HG03175 (cell line): ENCODE measurements around the gene MIF.

ENCODE experiments used
- ATAC-seq: cut with Tn5 transposase; IDR thresholded peaks from one replicate; pipeline ENCODE4 v1.9.1; 2021; ENCODE audit warnings: mild to moderate bottlenecking, moderate library complexity; ENCODE audit not compliant: unreplicated experiment

The MIF gene

GRCh38 chr22:23875801-23876200 lies 18.4 kb upstream of the MIF start:
- no peak for ATAC-seq

DNA sequence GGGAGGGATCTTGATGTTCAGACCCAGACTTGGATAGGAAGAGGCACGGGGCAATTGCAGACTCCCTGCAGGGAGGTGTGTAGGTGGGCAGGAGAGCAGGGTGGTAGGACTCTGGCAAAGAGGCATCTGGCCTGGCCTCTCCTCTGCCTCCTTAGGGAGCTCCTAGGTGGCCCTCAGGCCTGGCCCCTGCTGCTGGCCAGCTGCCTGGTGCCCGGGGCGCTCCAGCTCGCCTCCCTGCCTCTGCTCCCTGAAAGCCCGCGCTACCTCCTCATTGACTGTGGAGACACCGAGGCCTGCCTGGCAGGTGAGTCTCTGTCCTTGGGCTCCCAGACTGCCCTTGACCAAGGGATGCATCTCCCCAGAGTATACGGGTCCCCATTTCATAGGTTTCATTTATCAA lies 16.6 kb upstream of the MIF start:
- no peak for ATAC-seq

- ATAC-seq, result no peak
Observed at GRCh38 chr22:23878219-23878618, 16.0 kb upstream of the MIF start.

DNA sequence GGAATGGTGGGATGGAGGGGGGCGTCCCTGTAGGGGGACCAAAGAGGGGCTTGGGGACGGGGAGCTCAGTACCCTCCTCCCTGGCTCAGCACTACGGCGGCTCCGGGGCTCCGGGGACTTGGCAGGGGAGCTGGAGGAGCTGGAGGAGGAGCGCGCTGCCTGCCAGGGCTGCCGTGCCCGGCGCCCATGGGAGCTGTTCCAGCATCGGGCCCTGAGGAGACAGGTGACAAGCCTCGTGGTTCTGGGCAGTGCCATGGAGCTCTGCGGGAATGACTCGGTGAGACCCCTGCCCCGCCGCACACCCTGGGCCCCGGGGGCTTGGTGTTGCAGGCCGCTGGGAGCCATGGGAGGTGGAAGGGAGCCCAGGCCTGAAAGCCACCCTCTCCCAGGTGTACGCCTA lies 11.8 kb upstream of the MIF start:
- no peak for ATAC-seq

GRCh38 chr22:23883658-23884057 lies 10.5 kb upstream of the MIF start:
- no peak for ATAC-seq

DNA sequence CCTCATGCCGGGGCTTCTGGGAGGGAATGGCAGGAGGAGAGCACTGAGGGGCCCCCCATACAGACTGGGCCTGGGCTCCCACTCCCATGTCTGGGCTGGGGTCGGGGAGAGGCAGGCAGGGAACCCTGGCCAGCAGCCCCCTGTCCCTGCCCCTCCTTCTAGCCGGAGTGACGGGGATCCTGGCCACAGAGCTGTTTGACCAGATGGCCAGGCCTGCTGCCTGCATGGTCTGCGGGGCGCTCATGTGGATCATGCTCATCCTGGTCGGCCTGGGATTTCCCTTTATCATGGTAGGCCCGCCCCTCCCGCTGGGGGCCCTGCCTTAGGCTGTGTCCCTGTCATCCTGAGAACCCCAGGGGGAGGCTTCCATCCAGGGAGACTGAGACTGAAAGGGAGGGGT lies 10.0 kb upstream of the MIF start:
- ATAC-seq, result no peak

DNA sequence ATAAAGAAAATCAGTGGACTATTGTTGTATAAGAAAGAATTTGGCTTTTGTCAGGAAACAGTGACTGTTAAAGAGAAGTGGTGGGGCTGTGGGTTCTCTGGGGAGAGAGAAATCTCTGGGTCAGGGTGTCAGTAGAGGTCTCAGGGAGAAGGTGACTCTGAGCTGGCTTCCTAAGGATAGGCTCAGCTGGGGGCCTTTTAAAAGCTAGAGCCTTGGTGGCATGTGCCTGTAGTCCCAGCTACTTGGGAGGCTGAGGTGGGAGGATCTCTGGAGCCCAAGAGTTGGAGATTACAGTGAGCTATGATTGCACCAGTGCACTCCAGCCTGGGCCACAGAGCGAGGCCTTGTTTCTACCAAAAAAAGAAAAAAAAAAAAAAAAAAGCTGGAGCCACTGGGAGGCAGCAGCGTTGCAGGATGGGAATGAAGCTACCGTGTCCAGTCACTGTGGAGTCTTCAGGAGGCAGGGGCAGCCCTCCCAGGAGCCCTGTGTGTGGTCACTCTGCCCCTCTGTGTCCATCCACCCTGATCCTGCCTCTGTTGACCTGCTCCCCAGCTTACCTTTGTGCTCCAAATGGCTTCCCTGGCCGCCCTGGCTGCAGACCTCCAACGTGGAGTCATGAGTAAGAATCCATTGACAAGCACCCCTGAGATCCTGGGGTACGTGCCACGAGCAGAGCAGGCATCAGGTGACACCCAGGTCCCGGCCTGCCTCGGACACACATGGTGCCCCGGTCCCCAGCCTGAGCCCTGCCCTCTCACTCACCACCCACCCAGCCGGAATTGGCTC lies 5.4 kb upstream of the MIF start:
- ATAC-seq, result no peak

DNA sequence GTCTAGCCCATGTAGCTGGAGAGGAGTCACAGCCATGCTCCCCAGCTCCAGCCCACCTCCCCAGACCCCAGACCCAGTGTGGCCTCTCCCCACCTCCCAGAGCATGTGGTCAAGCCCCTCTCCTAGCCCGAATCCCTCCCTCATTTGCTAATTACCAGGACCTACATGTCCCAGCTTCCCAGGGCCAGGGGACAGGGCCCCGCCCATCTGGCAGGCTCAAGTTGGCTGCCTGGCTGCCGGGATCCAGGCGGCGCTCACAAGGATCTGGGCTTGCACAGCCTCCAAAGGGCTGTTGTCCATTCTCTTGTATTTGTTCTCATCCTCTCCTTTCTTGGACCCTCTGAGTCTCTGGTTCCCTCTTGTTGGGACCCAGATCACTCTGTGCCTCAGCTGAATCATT lies 4.6 kb upstream of the MIF start:
- no peak for ATAC-seq

- no peak for ATAC-seq
Observed at GRCh38 chr22:23891726-23892125, 2.5 kb upstream of the MIF start.

DNA sequence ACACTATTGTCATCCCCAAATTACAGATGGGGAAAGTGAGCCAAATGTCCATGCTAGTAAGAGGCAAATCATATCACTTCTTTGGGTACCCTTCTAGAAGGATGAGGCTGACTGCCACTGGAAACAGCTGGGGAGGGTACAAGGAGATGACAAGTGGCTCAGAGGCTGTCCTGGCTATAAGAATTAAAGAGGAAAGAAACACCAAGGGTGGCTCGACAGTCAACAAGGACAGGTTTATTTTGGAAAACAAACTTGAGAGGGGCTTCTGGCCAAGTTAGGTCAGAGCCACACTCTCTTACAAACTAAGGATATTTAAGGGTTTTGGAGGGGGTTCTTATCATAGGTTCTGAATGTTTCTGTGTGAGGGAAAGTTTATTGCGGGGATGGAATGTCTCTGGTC lies 2.1 kb upstream of the MIF start:
- no peak for ATAC-seq

DNA sequence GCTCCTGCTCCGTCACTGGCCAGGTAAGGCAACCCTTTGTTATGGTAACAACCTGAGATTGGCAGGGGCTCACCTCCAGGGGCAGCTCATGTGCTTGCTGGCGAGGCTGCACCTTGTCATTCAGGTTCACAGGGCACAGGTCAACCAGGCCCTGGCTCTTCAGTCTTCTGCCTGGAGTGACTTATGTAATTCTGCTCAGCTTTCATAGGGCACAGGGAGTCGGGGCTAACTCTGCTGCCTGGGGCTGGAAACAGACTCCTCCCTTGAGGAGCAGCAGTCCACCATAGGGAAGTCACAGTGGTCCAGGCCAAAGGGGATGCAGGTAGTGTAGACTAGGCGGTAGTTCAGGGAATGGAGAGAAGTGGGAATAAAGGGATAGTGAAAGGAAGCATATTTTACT lies 1.5 kb upstream of the MIF start:
- ATAC-seq, result no peak

GRCh38 chr22:23893121-23893944 lies 850 bp upstream of the MIF start:
- no peak for ATAC-seq

DNA sequence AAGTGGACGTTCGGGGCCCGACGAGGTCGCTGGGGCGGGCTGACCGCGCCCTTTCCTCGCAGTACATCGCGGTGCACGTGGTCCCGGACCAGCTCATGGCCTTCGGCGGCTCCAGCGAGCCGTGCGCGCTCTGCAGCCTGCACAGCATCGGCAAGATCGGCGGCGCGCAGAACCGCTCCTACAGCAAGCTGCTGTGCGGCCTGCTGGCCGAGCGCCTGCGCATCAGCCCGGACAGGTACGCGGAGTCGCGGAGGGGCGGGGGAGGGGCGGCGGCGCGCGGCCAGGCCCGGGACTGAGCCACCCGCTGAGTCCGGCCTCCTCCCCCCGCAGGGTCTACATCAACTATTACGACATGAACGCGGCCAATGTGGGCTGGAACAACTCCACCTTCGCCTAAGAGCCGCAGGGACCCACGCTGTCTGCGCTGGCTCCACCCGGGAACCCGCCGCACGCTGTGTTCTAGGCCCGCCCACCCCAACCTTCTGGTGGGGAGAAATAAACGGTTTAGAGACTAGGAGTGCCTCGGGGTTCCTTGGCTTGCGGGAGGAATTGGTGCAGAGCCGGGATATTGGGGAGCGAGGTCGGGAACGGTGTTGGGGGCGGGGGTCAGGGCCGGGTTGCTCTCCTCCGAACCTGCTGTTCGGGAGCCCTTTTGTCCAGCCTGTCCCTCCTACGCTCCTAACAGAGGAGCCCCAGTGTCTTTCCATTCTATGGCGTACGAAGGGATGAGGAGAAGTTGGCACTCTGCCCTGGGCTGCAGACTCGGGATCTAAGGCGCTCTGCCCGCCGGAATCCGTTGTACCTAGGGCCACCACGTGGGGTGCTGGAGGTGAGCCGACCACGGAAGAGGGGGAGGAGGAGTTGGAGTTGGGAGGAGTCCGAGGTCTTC lies 771 bp downstream of the MIF start:
- ATAC-seq, result peak; percentile 32

DNA sequence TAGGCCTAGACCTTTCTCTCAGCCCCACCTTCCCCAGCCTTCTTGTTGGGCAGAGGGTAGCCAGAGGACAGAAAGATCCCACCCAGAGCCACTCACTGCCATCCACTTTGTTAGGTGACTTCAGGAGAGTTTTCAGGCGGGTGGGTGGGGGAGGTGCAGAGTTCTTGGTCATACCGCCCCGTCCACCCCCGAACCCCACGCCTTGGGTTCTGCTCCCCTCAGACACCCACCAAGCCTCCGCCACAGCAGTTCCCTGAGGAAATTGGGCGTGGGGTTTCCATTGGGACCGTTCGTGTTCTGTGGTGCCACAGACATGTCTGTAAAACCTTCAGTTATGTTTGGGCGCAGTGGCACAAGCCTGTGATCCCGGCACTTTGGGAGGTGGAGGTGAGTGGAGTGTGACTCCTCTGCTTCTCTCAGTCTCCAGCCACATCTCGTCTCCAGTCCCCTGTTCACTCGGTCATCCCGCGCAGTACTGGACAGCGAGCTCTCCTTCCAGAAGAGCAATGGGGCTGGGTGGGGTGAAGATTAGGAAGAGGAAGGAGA lies 1.5 kb downstream of the MIF start:
- no peak for ATAC-seq

GRCh38 chr22:23896166-23896522 lies 2.0 kb downstream of the MIF start:
- ATAC-seq, result no peak

- no peak for ATAC-seq
Observed at GRCh38 chr22:23896523-23897186, 2.5 kb downstream of the MIF start.

- ATAC-seq, result no peak
Observed at GRCh38 chr22:23897320-23897719, 3.1 kb downstream of the MIF start.

GRCh38 chr22:23898006-23898974 lies 4.1 kb downstream of the MIF start:
- no peak for ATAC-seq

- ATAC-seq, result no peak
Observed at GRCh38 chr22:23899042-23899745, 5.0 kb downstream of the MIF start.
